A673 (cell line): ENCODE data around the gene ANO7. TPM values are rescaled to one million over a fixed set of nuclear protein-coding genes. Genes with fewer than 3 reads are reported as not detected.
A peak's percentile ranks its signal among the peaks of the same experiment; 100 is the strongest.

Experiments
- BruUV-seq: library from RNA; stranded (reverse); fragments of 400-500 nt; replicated peaks from 2 replicates; lab custom pipeline; 2021; lab: Mats Ljungman, UMichigan
- CTCF ChIA-PET: fragments of 300-600 bp; sonication (Branson Sonifier 250); formaldehyde crosslinking; loops from one replicate; lab custom pipeline; 2022; ENCODE audit warnings: antibody characterized with exemption; lab: Charles Lee
- POLR2A ChIA-PET: fragments of 300-600 bp; sonication (Branson Sonifier 250); formaldehyde crosslinking; loops from one replicate; lab custom pipeline; 2022; ENCODE audit warnings: antibody characterized with exemption; ENCODE audit not compliant: low non-redundant PET; lab: Charles Lee
- DNase-seq: peaks from one replicate; pipeline ENCODE4 v3.0.0-alpha.2; 2015; ENCODE audit warnings: low spot score
- H3K27ac ChIP-seq: fragments of 200-600 bp; sonication (generic); 2 replicates; pipeline ENCODE4 v1.5.1; 2016; ENCODE audit warnings: mixed run types, low read depth, mild to moderate bottlenecking, mixed read lengths, antibody characterized with exemption, low read length; ENCODE audit not compliant: poor library complexity, severe bottlenecking
- H3K27me3 ChIP-seq: fragments of 200-600 bp; sonication (generic); replicated peaks from 2 replicates; pipeline ENCODE4 v1.6.1; 2017; ENCODE audit warnings: mixed run types, low read depth, mild to moderate bottlenecking, mixed read lengths, antibody characterized with exemption, low read length; ENCODE audit not compliant: insufficient read depth, poor library complexity
- H3K36me3 ChIP-seq: fragments of 200-600 bp; sonication (generic); 2 replicates; pipeline ENCODE4 v1.6.1; 2016; ENCODE audit warnings: mixed run types, mild to moderate bottlenecking, mixed read lengths, antibody characterized with exemption, low read length; ENCODE audit not compliant: insufficient read depth, poor library complexity, severe bottlenecking
- H3K4me1 ChIP-seq: fragments of 200-600 bp; sonication (generic); 2 replicates; pipeline ENCODE4 v1.6.1; 2017; ENCODE audit warnings: mixed run types, mild to moderate bottlenecking, mixed read lengths, antibody characterized with exemption, low read length; ENCODE audit not compliant: insufficient read depth, poor library complexity, severe bottlenecking
- H3K4me3 ChIP-seq: fragments of 200-600 bp; sonication (generic); 2 replicates; pipeline ENCODE4 v1.5.1; 2016; ENCODE audit warnings: low read depth, mixed run types, mild to moderate bottlenecking, mixed read lengths, low read length; ENCODE audit not compliant: poor library complexity, severe bottlenecking
- H3K9me3 ChIP-seq: fragments of 200-600 bp; sonication (generic); 2 replicates; pipeline ENCODE4 v1.6.1; 2016; ENCODE audit warnings: mixed run types, low read depth, mild to moderate bottlenecking, mixed read lengths, antibody characterized with exemption, low read length; ENCODE audit not compliant: poor library complexity, severe bottlenecking
- CTCF ChIP-seq: fragments of 300-800, 200-600 bp; sonication (generic); conservative IDR thresholded peaks from 2 replicates; pipeline ENCODE4 v1.5.1; 2017; ENCODE audit warnings: low read depth, mild to moderate bottlenecking, antibody characterized with exemption, low read length, moderate library complexity, mixed read lengths
- EZH2 ChIP-seq: fragments of 200-600 bp; sonication (generic); IDR thresholded peaks from 2 replicates; pipeline ENCODE4 v1.6.1; 2017; ENCODE audit warnings: borderline replicate concordance, low read depth, mild to moderate bottlenecking, mixed read lengths, antibody characterized with exemption, low read length; ENCODE audit not compliant: poor library complexity, severe bottlenecking
- intact Hi-C: fragments of 100-400 bp; cut with micrococcal nuclease; formaldehyde crosslinking; loops from one replicate; pipeline ENCODE4 v1.10.0; 2022; ENCODE audit not compliant: unreplicated experiment
- total RNA-seq: library from RNA; stranded (reverse); gene quantifications from 2 replicates; pipeline ENCODE4 v1.2.3, GENCODE V29; 2021

The ANO7 gene
- total RNA-seq, 1 experiment from 2014 or later: 0.45 TPM

DNA sequence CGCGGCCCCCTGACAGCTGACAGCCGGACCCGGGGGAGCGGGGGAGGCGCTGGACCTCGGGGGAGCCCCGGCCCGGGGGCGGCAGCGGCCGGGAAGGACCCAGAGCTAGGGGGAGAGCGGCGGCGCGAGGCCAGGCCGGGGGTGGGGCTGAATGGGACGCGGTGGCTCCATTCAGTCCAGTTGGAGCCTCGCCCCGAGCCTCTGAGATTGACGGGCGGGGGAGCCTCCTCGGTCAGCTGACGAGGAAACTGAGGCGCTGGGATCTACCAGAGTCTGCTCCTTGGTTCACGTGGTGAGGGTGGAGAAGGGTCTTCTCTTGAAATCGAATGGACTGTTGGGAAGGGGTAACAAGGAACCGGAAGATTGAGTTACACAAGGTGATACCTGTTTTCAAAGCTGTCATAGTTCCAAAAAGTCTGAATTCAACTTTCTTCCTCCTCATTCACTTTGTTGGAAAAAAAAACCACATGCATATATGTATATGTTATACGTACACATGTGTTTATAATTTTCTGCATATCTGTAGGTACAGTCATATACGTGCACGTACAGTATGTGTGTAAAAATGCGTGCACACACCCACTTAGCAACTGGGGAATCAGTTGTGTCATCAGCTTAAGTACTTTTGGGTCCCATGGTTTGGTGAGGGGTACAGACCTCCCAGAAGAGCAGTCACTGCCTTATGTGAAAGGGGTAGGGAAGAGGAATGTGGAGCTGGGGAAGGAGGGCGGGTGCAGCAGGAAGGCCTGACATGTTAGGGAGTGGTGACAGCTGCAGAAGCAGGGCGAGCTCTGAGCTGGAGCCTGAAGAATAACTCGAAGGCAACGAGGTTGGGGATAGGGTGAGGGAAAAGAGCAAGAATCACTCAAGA lies 37.6 kb upstream of the ANO7 start:
- H3K9me3 ChIP-seq: no peaks in the 10 kb centered on the region
- peak overlapping the region; percentile 77 for H3K27ac ChIP-seq
- H3K4me1 ChIP-seq: no peaks in the 10 kb centered on the region
- peaks cover 4% of the 10 kb centered on the region for H3K36me3 ChIP-seq
- ChIA-PET CTCF (no interaction called here), POLR2A (interaction anchor here (0.6 kb wide), 1 partner anchor 331 kb away, joined by 4 read pairs; no protein-coding TSS in a partner anchor)
- TF ChIP-seq CTCF (no peak), EZH2 (no peak)
- intact Hi-C loops: no loop called here
- H3K27me3 ChIP-seq: no peaks in the 10 kb centered on the region
- TSS peak; percentile 25 for BruUV-seq
- H3K4me3 ChIP-seq: peak overlapping the region; percentile 96
- no peak for DNase-seq

GRCh38 chr2:241151934-241152660 lies 36.4 kb upstream of the ANO7 start:
- H3K9me3 ChIP-seq: no peaks in the 10 kb centered on the region
- CTCF ChIA-PET: no interaction called here
- H3K4me1 ChIP-seq: no peaks in the 10 kb centered on the region
- intact Hi-C loops: no loop called here
- BruUV-seq: no TSS peak
- POLR2A ChIA-PET: no interaction called here
- no peak overlapping the region for H3K27ac ChIP-seq
- H3K27me3 ChIP-seq: no peaks in the 10 kb centered on the region
- no peak for DNase-seq
- H3K36me3 ChIP-seq: peaks cover 4% of the 10 kb centered on the region
- H3K4me3 ChIP-seq: no peak overlapping the region
- TF ChIP-seq CTCF: no peak
- no peak for TF ChIP-seq EZH2

DNA sequence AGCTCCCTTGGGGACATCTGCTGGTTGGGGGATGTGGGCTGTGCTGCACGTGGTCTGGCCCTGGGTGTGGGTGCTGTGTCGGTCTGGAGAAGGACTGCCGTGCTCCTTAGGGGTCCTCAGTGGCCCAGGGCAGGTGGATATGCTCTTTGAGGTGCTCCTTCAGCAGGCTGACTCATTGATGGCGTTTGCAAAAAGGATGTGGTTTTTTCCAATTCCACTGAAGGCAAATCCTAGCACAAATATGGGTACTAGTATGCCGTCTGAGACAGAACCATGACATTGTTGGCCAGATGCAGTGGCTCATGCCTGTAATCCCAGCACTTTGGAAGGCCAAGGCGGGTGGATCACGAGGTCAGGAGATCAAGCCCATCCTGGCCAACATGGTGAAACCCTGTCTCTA lies 34.9 kb upstream of the ANO7 start:
- no peak for TF ChIP-seq CTCF
- no peak for TF ChIP-seq EZH2

More for the DNA sequence above, 34.9 kb upstream of the ANO7 start:
- peaks cover 17% of the 10 kb centered on the region for H3K36me3 ChIP-seq
- ChIA-PET POLR2A (no interaction called here), CTCF (no interaction called here)
- H3K27me3 ChIP-seq: no peaks in the 10 kb centered on the region
- H3K4me3 ChIP-seq: no peak overlapping the region
- DNase-seq: no peak
- no peaks in the 10 kb centered on the region for H3K9me3 ChIP-seq
- H3K27ac ChIP-seq: no peak overlapping the region
- intact Hi-C loops: no loop called here
- BruUV-seq: no TSS peak
- no peaks in the 10 kb centered on the region for H3K4me1 ChIP-seq
